Heart left ventricle (tissue), 16 donors: ENCODE data around the gene SYT9. TPM values are rescaled to one million over a fixed set of nuclear protein-coding genes. Genes with fewer than 3 reads are reported as not detected.

Source experiments
- ATAC-seq, 4 donors: fragments of 200-7000 bp; cut with Tn5 transposase; one replicate each; pipeline ENCODE4 v1.9.1; 2020 to 2022; ENCODE audit warnings: moderate library complexity in 4 of 4, mild to moderate bottlenecking in 3 of 4, moderate number of reproducible peaks in 1 of 4
- DNase-seq, 5 donors: peaks; one replicate each; pipeline ENCODE4 v3.0.0-alpha.2; 2020
- H3K27ac ChIP-seq, 12 donors: fragments of 200-600 bp; sonication (generic) in 4 of 12; one replicate each; pipeline versions ENCODE4 v1.5.0 to v1.8.0; 2016 to 2022; ENCODE audit warnings: mild to moderate bottlenecking in 2 of 12
- H3K27me3 ChIP-seq, 9 donors: fragments of 200-600 bp; sonication (generic) in 2 of 9; one replicate each; pipeline versions ENCODE4 v1.5.1 to v1.8.0; 2016 to 2022; ENCODE audit warnings: mild to moderate bottlenecking in 3 of 9
- H3K36me3 ChIP-seq, 9 donors: fragments of 200-600 bp; sonication (generic) in 2 of 9; one replicate each; pipeline versions ENCODE4 v1.5.0 to v1.8.0; 2018 to 2022; ENCODE audit warnings: mild to moderate bottlenecking in 2 of 9
- H3K4me1 ChIP-seq, 12 donors: fragments of 200-600 bp; sonication (generic) in 4 of 12; one replicate each; pipeline versions ENCODE4 v1.5.0 to v1.8.0; 2016 to 2022; ENCODE audit warnings: mild to moderate bottlenecking in 3 of 12
- H3K4me3 ChIP-seq, 12 donors: fragments of 200-600 bp; sonication (generic) in 4 of 12; one replicate each; pipeline versions ENCODE4 v1.5.0 to v1.8.0; 2017 to 2022; ENCODE audit warnings: mild to moderate bottlenecking in 9 of 12, moderate library complexity in 4 of 12
- H3K9me3 ChIP-seq, 12 donors: fragments of 200-600 bp; sonication (generic) in 4 of 12; one replicate each; pipeline versions ENCODE4 v1.5.0 to v1.8.0; 2016 to 2022; ENCODE audit warnings: mild to moderate bottlenecking in 1 of 12
- POLR2A ChIP-seq, 2 donors: fragments of 450-650 bp; IDR thresholded peaks; one replicate each; pipeline ENCODE4 v1.6.1; 2017; ENCODE audit warnings: antibody characterized with exemption in 2 of 2, mild to moderate bottlenecking in 2 of 2, moderate library complexity in 2 of 2
- WGBS, 4 donors: extraction: QIAGEN DNeasy Blood & Tissue Kit in 2 of 4; methylation state at CpG; one replicate each; pipeline versions ENCODE4 v1.1.5 to v1.1.7; 2013 to 2018; 5-methylcytosine and 5-hydroxymethylcytosine counted together
- intact Hi-C, 10 donors: fragments of 100-400 bp; cut with DNase I; formaldehyde crosslinking; loops; one replicate each; pipeline versions ENCODE4 v1.11.1 to v1.14.2; 2022
- polyA plus RNA-seq, 2 donors: library from polyadenylated mRNA; stranded (reverse); fragments of 200-250 nt; gene quantifications; one replicate each; pipeline ENCODE4 v1.2.3, GENCODE V29; 2013
- total RNA-seq, 9 donors: library from RNA; depleted of rRNA in 2 of 9; stranded (reverse); fragments of >200 nt in 2 of 9; fragmentation: NEBNext Ultra II Directional in 3 of 9; extraction: Animal tissue kit (Norgen Biotek cat#: 25700) in 3 of 9; gene quantifications; one replicate each; pipeline versions ENCODE4 v1.1.0 to v1.2.4, GENCODE V29; 2016 to 2023
- TF ChIP-seq, protein P1 (sequence below), 12 donors: fragments of 200-600 bp; sonication (generic) in 4 of 12; IDR thresholded peaks; one replicate each; pipeline versions ENCODE4 v1.5.0 to v1.8.0; 2018 to 2022; ENCODE audit warnings: antibody characterized with exemption in 12 of 12, mild to moderate bottlenecking in 5 of 12
- donor health status: ischemic (EF 13 %, LVEDD 7.1; RV severe dilation, severe dysfunction).
- donor health status: healthy with polysubstance abuse.
- donor health status: DM: no; HTN: yes; CAD: no.
- donor health status: DM: no; HTN: no; CAD: no.
- donor health status: ischemic (EF 25% LVEDD 6.9; RV normal size, moderate dysfunction).
- donor health status: ischemic (EF 25% LVEDD 5.7; RV mildly dilated, moderate dysfunction).
- donor health status: healthy.
- donor health status: DM: yes; HTN: yes; CAD: no.
- donor health status: ischemic (EF 35%, LVEDD 5.7; RV mildly dilated, moderate dysfunction).
- donor health status: nonischemic (EF 11% LVEDD 7.7; RV severe dilation, severe dysfunction).
- donor health status: DM: yes; HTN: yes; CAD: no.
- donor health status: PGD.
- donor health status: ischemic (EF 29% LVEDD 5.4; RV normal size, mild dysfunction).
- donor health status: nonischemic (EF 23%, LVEDD 6.1; RV moderate dilation, normal function).

The SYT9 gene
- total and polyA plus RNA-seq, 11 donors = 0.04 to 1.4 (median 0.27) TPM; not detected in 2

DNA sequence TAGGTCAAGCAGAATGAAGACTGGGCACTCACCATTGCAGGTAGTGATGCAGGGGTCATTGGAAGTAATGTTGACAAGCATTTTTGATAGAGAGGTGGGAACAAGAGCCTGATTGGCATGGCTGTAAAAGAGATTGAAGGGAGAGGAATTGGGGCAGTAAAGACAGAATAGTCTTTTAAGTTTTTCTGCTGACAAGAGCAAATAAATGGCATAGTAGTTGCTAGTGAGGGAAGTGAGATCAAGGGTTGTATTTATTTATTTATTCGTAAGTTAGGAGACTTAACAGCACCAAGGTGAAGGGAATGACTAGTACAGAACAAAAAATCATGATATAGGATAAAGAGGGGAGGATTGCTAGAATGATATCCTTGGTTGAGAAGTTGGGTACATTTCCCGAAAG, 11.0 kb downstream of the SYT9 start:
- DNase-seq (no peak), ATAC-seq (no peak)
- Histone ChIP-seq H3K4me3 (no peak overlapping the region), H3K36me3 (no peaks in the 10 kb centered on the region), H3K27ac (no peak overlapping the region), H3K9me3 (no peaks in the 10 kb centered on the region), H3K27me3 (peaks cover 0 to 16% (median 0%) of the 10 kb centered on the region in 9 donors), H3K4me1 (no peaks in the 10 kb centered on the region)
- intact Hi-C loops = no loop called here
- TF ChIP-seq, protein P1, sequence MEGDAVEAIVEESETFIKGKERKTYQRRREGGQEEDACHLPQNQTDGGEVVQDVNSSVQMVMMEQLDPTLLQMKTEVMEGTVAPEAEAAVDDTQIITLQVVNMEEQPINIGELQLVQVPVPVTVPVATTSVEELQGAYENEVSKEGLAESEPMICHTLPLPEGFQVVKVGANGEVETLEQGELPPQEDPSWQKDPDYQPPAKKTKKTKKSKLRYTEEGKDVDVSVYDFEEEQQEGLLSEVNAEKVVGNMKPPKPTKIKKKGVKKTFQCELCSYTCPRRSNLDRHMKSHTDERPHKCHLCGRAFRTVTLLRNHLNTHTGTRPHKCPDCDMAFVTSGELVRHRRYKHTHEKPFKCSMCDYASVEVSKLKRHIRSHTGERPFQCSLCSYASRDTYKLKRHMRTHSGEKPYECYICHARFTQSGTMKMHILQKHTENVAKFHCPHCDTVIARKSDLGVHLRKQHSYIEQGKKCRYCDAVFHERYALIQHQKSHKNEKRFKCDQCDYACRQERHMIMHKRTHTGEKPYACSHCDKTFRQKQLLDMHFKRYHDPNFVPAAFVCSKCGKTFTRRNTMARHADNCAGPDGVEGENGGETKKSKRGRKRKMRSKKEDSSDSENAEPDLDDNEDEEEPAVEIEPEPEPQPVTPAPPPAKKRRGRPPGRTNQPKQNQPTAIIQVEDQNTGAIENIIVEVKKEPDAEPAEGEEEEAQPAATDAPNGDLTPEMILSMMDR (IDR thresholded peaks at IDR 0.05) = no peak
- no peak for TF ChIP-seq POLR2A (IDR thresholded peaks at IDR 0.05)
- WGBS, 4 donors = 34 to 67% (median 53%) methylated on average over 2 of the region's 2 CpGs

DNA sequence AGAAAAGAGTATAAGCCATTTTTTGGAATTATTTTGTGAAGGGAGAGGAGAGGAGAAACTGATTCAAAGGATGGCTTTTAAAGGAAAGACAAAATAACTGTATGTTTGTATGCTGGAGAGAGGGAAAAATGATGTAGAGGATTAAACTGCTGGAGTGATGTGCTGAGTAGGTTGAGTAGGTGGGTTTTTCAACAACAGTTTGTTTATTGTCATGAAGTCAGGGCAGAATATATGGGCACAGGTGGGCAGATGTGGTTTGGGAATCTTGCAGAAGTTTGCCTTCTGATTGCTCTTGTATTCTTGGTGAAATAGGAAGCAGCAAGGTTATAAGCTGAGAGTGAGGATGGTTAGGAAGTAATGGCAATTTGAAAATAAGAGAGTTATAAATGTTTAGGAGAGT, 12.1 kb downstream of the SYT9 start:
- H3K4me1 ChIP-seq = no peaks in the 10 kb centered on the region
- no peak overlapping the region for H3K4me3 ChIP-seq
- intact Hi-C loops = no loop called here
- TF ChIP-seq, protein P1 (IDR thresholded peaks at IDR 0.05) = no peak
- no peak for DNase-seq
- H3K27ac ChIP-seq = no peak overlapping the region
- no peaks in the 10 kb centered on the region for H3K9me3 ChIP-seq
- H3K36me3 ChIP-seq = no peaks in the 10 kb centered on the region
- H3K27me3 ChIP-seq = peaks cover 0 to 10% (median 0%) of the 10 kb centered on the region in 9 donors
- no peak for ATAC-seq

DNA sequence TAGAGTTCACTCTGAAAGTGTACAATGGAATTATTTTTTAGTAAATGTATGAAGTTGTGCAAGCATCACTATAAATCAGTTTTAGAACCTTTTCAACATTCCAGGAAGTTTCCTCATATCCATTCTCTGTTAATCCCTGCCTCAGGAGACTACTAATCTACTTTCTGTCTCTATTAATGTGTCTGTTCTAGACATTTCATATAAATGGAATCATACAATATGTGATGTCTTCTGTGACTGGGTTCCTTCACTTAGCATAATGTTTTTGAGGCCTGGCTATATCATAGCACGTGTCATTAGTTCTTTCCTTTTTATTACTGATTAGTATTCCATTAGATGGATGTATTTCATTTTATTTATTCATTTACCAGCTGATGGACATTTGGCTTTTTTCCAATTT, 17.1 kb downstream of the SYT9 start:
- no peaks in the 10 kb centered on the region for H3K9me3 ChIP-seq
- intact Hi-C loops = no loop called here
- no peak overlapping the region for H3K27ac ChIP-seq
- H3K4me3 ChIP-seq = no peak overlapping the region
- DNase-seq = no peak
- ATAC-seq = no peak
- no peaks in the 10 kb centered on the region for H3K4me1 ChIP-seq
- H3K36me3 ChIP-seq = no peaks in the 10 kb centered on the region
- WGBS, 4 donors = 37 to 61% (median 52%) methylated on average over 1 of the region's 1 CpG
- TF ChIP-seq, protein P1 (IDR thresholded peaks at IDR 0.05) = no peak
- no peaks in the 10 kb centered on the region for H3K27me3 ChIP-seq

DNA sequence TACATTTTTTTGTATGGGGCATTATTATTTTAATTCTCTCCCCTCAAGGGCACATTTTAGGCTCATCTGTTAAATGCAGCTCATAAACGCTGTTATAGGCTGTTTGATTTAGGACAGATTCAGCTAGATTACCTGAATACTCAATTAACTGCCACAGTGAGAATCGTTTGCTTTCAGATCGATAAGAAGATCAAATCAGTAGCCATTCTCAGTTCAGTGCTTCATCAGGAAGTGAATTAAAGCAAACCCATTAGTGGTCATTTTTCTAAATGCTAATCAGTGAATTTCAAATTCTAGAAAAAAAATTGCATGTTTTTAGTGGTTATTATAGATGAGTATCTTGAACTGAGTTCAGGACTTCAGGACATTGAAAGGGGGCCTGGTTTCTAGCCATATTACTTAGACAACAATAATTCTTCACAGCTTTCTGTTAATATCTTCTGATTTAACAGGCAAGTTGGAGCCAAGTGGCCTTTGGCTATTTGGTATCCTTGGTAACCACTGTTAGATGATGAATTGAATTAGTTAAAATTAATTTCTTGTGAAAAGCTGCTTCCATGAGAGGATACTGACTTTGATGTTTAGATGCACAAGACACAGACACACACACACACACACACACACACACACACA, 18.6 kb downstream of the SYT9 start:
- TF ChIP-seq, protein P1 (IDR thresholded peaks at IDR 0.05) = no peak
- TF ChIP-seq POLR2A (IDR thresholded peaks at IDR 0.05) = no peak

More for the DNA sequence above, 18.6 kb downstream of the SYT9 start:
- ATAC-seq (no peak), DNase-seq (no peak)
- H3K36me3 ChIP-seq = no peaks in the 10 kb centered on the region
- H3K4me3 ChIP-seq = no peak overlapping the region
- 60 to 87% (median 85%) methylated on average over 3 of the region's 3 CpGs for WGBS, 4 donors
- H3K9me3 ChIP-seq = no peaks in the 10 kb centered on the region
- intact Hi-C loops = no loop called here
- no peaks in the 10 kb centered on the region for H3K27me3 ChIP-seq
- no peak overlapping the region for H3K27ac ChIP-seq
- H3K4me1 ChIP-seq = no peaks in the 10 kb centered on the region
